HepG2 (cell line): ENCODE measurements around the gene ATP5F1E. TPM values are rescaled to one million over a fixed set of nuclear protein-coding genes. Genes with fewer than 3 reads are reported as not detected.
A peak's percentile ranks its signal among the peaks of the same experiment; 100 is the strongest.

ENCODE experiments used
- ARID4A ChIP-seq: sonication (generic); formaldehyde crosslinking; IDR thresholded peaks from 2 replicates; pipeline ENCODE4 v1.5.0; 2020; ENCODE audit warnings: mild to moderate bottlenecking, missing genetic modification reagents, borderline replicate concordance
- GFI1 ChIP-seq: sonication (generic); formaldehyde crosslinking; IDR thresholded peaks from 2 replicates; pipeline ENCODE4 v1.5.0; 2020; ENCODE audit warnings: missing genetic modification reagents, mild to moderate bottlenecking, borderline replicate concordance
- HOXD1 ChIP-seq: sonication (generic); formaldehyde crosslinking; IDR thresholded peaks from 2 replicates; pipeline ENCODE4 v1.5.0; 2020; ENCODE audit warnings: missing genetic modification reagents
- NFIC ChIP-seq: IDR thresholded peaks from 2 replicates; pipeline ENCODE4 v1.6.1; 2012; ENCODE audit warnings: mild to moderate bottlenecking, low read length, inconsistent platforms
- NPAS2 ChIP-seq: sonication (generic); formaldehyde crosslinking; IDR thresholded peaks from 2 replicates; pipeline ENCODE4 v1.8.0; 2022; ENCODE audit warnings: mild to moderate bottlenecking, missing genetic modification reagents, borderline replicate concordance
- PBX2 ChIP-seq: IDR thresholded peaks from 2 replicates; pipeline ENCODE4 v1.6.1; 2016; ENCODE audit warnings: control low read depth
- RBAK ChIP-seq: sonication (generic); formaldehyde crosslinking; IDR thresholded peaks from 2 replicates; pipeline ENCODE4 v1.5.1; 2020; ENCODE audit warnings: mild to moderate bottlenecking, missing genetic modification reagents
- RELA ChIP-seq: sonication (generic); formaldehyde crosslinking; IDR thresholded peaks from 2 replicates; pipeline ENCODE4 v1.4.0; 2020; ENCODE audit warnings: missing genetic modification reagents
- TOPORS ChIP-seq: sonication (generic); formaldehyde crosslinking; IDR thresholded peaks from 2 replicates; pipeline ENCODE4 v1.8.0; 2023; ENCODE audit warnings: mild to moderate bottlenecking, missing genetic modification reagents
- ZBTB34 ChIP-seq: sonication (generic); formaldehyde crosslinking; IDR thresholded peaks from 2 replicates; pipeline ENCODE4 v1.8.0; 2022; ENCODE audit warnings: mild to moderate bottlenecking, missing genetic modification reagents
- ZBTB38 ChIP-seq: sonication (generic); formaldehyde crosslinking; IDR thresholded peaks from 2 replicates; pipeline ENCODE4 v1.5.1; 2020; ENCODE audit warnings: mild to moderate bottlenecking, missing genetic modification reagents
- ZBTB39 ChIP-seq: sonication (generic); formaldehyde crosslinking; IDR thresholded peaks from 2 replicates; pipeline ENCODE4 v1.5.0; 2020; ENCODE audit warnings: missing genetic modification reagents
- ZNF160 ChIP-seq: sonication (generic); formaldehyde crosslinking; IDR thresholded peaks from 2 replicates; pipeline ENCODE4 v1.8.0; 2022; ENCODE audit warnings: mild to moderate bottlenecking, inconsistent platforms, missing genetic modification reagents
- ZNF296 ChIP-seq: sonication (generic); formaldehyde crosslinking; conservative IDR thresholded peaks from 2 replicates; pipeline ENCODE4 v1.5.0; 2020; ENCODE audit warnings: mild to moderate bottlenecking, missing genetic modification reagents
- ZNF350 ChIP-seq: sonication (generic); formaldehyde crosslinking; IDR thresholded peaks from 2 replicates; pipeline ENCODE4 v1.4.0; 2020; ENCODE audit warnings: mild to moderate bottlenecking, low read depth, missing genetic modification reagents, borderline replicate concordance
- ZNF451 ChIP-seq: sonication (generic); formaldehyde crosslinking; IDR thresholded peaks from 2 replicates; pipeline ENCODE4 v1.5.0; 2020; ENCODE audit warnings: mild to moderate bottlenecking, missing genetic modification reagents
- ZNF703 ChIP-seq: sonication (generic); formaldehyde crosslinking; IDR thresholded peaks from 2 replicates; pipeline ENCODE4 v1.5.1; 2020; ENCODE audit warnings: missing genetic modification reagents, mild to moderate bottlenecking, moderate library complexity, borderline replicate concordance
- ZNF879 ChIP-seq: sonication (generic); formaldehyde crosslinking; IDR thresholded peaks from 2 replicates; pipeline ENCODE4 v1.8.1; 2023; ENCODE audit warnings: missing genetic modification reagents
- polyA plus RNA-seq, 8 experiments: library from polyadenylated mRNA; depleted of rRNA in 3 of 8; stranded (reverse) in 7 of 8; unstranded in 1 of 8; fragments of >200 nt; fragmentation: Illumina TruSeq in 4 of 8; extraction: Trizol in 4 of 8; gene quantifications; 2 replicates each; pipeline versions ENCODE4 v1.2.1 to v1.2.3, GENCODE V29; 2011 to 2016; ENCODE audit warnings: low read depth in 4 of 8, missing spikeins in 1 of 8, mixed read lengths in 1 of 8; ENCODE audit not compliant: insufficient read depth in 1 of 8
- total RNA-seq, 5 experiments: library from RNA; depleted of rRNA; stranded (reverse); fragments of >200 nt; fragmentation: Illumina TruSeq; extraction: Trizol; gene quantifications; 2 replicates each; pipeline ENCODE4 v1.2.3, GENCODE V29; 2016; ENCODE audit warnings: low read depth in 1 of 5

Gene ATP5F1E
- total and polyA plus RNA-seq, 2 of the 13 experiments (the other 11 are each of a cell fraction or from before 2014, with no cell fraction given), result 121 to 134 TPM

- TF ChIP-seq ZNF879 (CRISPR knock-in tag) (no peak), GFI1 (CRISPR knock-in tag) (peak; percentile 80), PBX2 (CRISPR knock-in tag) (0 out of 2 replicates have a peak, but pooled peaks have one; percentile 48), ZNF350 (no peak; the same call in 1 of the 2 replicates), ZBTB38 (CRISPR knock-in tag) (peak; percentile 82), NPAS2 (CRISPR knock-in tag) (no peak), RELA (0 out of 2 replicates have a peak, but pooled peaks have one; percentile 31), TOPORS (CRISPR knock-in tag) (peak; percentile 28; the same call in 1 of the 2 replicates), RBAK (CRISPR knock-in tag) (0 out of 2 replicates have a peak, but pooled peaks have one; percentile 51), ZNF451 (CRISPR knock-in tag) (0 out of 2 replicates have a peak, but pooled peaks have one; percentile 53), ZBTB34 (CRISPR knock-in tag) (peak; percentile 95), ARID4A (CRISPR knock-in tag) (peak; percentile 68; the same call in 1 of the 2 replicates), ZNF703 (CRISPR knock-in tag) (no peak), ZBTB39 (CRISPR knock-in tag) (peak; percentile 49; the same call in 1 of the 2 replicates), HOXD1 (peak; percentile 93), ZNF296 (CRISPR knock-in tag) (peak; percentile 67; the same call in 1 of the 2 replicates), ZNF160 (CRISPR knock-in tag) (0 out of 2 replicates have a peak, but pooled peaks have one; percentile 55), NFIC (peak; percentile 83; the same call in 1 of the 2 replicates)
These were observed 16.1 kb downstream of the ATP5F1E start (continued) for GRCh38 chr20:59015812-59016711.
